OCI-M1 (cell line): ENCODE results near the gene KNDC1.

Source experiments
- DNase-seq: peaks from one replicate; lab custom pipeline; 2025; lab: John Stamatoyannopoulos, UW

KNDC1 gene

GRCh38 chr10:133194151-133194550, 34.1 kb downstream of the KNDC1 start:
- no peak for DNase-seq

- no peak for DNase-seq
Measured at GRCh38 chr10:133195096-133195495, 35.1 kb downstream of the KNDC1 start.

DNA sequence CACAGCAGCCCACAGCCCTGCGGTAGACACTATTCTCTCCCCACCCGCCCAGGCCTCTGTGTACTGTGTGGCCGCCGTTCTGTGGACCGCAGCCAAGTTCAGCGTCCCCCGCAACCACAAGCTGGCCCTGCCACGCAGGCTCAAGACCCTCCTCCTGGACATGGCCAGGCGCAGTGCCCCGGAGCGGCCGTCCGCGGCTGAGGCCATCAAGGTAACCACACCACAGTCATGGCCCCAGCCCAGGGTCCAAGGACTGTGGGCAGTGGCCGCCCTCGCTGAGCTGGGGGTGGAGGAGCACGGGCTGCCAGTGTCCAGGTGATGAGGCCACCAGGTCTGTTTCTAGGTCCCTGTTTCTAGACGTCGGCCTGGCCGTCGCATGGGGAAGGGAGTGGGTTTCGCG, 35.6 kb downstream of the KNDC1 start:
- no peak for DNase-seq

- no peak for DNase-seq
Measured at GRCh38 chr10:133196221-133196915, 36.3 kb downstream of the KNDC1 start.

GRCh38 chr10:133196936-133197758, 37.1 kb downstream of the KNDC1 start:
- no peak for DNase-seq

DNA sequence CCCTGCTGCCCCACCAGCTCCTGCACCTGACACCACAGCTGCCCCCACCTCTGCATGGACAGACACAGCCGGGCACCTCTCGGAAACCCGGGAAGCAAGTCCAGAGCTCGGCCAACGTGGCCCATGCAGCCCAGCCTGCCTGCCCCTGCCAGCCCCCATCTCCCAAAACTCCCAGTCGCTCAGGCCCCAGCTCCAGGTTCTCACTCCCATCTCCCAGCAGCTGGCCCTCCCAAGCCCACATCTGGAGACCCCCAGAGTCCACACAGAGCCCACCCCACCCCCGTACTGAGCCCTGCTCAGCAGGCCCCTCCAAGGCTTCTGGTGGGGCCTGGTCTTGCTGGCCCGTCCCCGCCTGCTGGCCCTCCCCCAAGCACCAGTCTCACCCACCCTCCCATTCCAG, 37.8 kb downstream of the KNDC1 start:
- no peak for DNase-seq

DNA sequence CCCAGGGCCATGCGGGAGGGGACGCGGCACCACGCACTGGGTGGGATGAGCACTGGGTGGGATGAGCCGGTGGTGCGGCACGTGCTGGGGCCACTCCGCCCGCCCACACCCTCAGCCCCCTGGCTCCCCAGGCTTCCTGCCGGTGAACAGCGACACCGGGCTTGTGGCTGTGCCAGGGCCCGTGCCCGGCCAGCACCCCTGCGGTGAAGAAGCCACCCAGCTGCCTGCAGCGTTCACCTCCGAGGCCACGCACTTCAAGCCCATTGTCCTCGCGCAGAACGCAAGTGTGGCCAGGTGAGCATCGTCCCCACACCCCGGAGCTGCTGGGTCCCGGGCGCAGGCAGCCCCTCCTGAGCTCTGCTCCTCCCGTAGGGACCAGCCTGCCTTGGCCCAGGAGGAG, 38.2 kb downstream of the KNDC1 start:
- no peak for DNase-seq

GRCh38 chr10:133198621-133199487, 38.8 kb downstream of the KNDC1 start:
- no peak for DNase-seq

GRCh38 chr10:133199488-133199885, 39.5 kb downstream of the KNDC1 start:
- no peak for DNase-seq

GRCh38 chr10:133199992-133200611, 40.1 kb downstream of the KNDC1 start:
- DNase-seq: no peak

GRCh38 chr10:133200621-133201031, 40.6 kb downstream of the KNDC1 start:
- no peak for DNase-seq

- no peak for DNase-seq
Measured at GRCh38 chr10:133201151-133201947, 41.3 kb downstream of the KNDC1 start.

- DNase-seq: no peak
Measured at GRCh38 chr10:133201948-133202725, 42.1 kb downstream of the KNDC1 start.

DNA sequence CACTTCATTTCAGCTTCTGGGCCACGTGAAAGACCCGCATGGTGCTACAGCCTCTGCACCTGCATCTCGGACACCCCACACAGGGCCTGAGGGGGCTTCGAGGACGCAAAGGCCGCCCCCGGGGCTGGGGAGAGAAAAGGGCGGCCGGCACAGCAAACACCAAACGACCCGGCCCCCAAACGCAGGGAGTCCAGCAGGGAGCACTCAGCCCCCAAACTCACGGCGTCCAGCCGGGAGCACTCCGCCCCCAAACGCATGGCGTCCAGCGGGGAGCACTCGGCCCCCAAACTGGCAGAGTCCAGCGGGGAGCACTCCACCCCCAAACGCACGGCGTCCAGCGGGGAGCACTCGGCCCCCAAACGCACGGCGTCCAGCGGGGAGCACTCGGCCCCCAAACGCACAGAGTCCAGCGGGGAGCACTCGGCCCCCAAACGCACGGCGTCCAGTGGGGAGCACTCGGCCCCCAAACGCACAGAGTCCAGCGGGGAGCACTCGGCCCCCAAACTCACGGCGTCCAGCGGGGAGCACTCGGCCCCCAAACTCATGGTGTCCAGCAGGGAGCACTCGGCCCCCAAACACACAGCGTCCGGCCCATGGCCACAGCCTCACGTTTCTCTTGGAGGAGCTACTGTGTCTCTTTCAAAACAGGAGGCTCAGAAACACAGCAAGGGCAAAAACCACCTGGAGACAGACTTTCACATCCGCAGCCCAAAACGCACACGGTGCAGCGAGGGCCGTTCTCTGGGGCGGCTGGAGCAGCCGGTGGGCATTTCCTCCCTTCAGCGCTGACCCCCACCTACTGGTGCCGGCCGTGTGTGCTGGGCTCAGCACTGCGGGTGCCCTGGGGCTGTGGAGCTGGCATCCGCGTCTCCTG, 43.0 kb downstream of the KNDC1 start:
- DNase-seq: no peak

- DNase-seq: no peak
Measured at GRCh38 chr10:133203652-133204195, 43.7 kb downstream of the KNDC1 start.

DNA sequence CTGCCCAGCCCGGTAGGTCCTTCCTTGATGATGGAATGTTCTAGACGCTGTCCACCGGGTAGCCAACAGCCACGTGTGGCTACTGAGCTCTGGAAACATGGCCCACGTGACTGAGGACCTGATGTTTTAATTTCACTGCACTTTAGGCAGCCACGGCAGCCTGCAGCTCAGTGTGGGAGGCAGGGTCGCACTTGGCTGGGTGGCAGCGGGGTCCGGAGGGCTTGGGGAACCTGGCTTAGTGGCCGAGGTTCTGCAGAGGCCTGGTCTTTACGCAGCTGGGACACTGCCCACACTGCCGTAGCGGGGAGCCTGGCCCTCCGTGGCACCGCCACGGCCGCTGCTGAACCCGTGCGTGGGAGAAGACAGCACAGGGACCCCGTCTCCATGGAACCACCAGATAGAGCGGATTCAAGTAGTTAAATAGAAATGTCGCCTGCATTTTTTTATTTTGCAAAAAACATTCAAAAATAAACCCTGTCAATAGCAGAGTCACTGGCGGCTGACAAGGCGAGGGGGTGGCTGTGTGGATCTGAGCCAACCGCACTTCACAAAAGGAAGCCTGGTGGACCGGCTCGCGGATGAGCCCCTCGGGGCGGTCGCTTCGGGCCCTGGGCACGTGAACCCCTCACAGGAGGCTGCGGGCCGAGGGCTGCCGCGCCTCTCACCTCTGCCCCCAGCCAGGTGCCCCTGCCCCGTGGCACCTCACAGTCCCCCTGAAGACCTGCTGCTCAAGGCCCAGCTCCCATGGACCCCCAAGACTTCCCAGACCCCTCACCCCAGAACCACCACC, 44.4 kb downstream of the KNDC1 start:
- no peak for DNase-seq

- no peak for DNase-seq
Measured at GRCh38 chr10:133205146-133205545, 45.1 kb downstream of the KNDC1 start.

DNA sequence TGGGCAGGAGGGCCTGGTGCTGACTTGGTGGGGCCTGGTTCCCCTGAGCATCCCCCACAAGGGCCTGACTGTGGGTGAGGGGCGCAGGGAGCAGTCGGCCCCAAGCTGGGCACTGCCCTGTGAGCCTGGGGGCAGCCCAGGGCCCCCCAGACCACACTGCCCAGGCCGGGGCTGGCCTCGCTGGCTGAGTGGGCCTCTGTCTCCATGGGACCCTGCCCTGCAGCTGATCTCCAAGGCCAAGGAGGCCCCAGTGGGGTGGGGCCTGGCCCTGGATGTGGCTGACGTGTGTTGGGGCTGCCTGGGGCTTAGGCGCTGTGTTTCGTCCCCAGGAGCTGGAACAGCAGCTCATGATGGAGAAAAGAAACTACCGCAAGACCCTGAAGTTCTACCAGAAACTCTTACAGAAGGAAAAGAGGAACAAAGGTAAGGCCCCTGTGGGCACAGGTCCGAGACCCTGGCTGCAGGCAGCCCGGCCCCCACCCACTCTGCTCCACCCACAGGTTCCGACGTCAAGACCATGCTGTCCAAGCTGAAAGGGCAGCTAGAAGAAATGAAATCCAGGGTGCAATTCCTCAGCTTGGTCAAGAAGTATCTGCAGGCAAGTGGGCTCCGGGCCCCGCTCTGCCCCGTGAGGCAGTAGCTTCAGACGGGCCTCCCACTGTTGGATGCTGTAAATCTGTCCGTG, 46.5 kb downstream of the KNDC1 start:
- no peak for DNase-seq
